ENCODE measurements around the gene GRID2.

Gene GRID2

GRCh38 chr4:93403571-93403970 is 1099.8 kb downstream of the GRID2 start:
- no peak for DNase-seq (ENCODE audit: low read depth, low spot score)

- DNase-seq (ENCODE audit: low read depth, low spot score) = no peak
These were observed 1103.9 kb downstream of the GRID2 start for GRCh38 chr4:93407493-93408275.

GRCh38 chr4:93409035-93409434 is 1105.3 kb downstream of the GRID2 start:
- no peak for DNase-seq (ENCODE audit: low read depth, low spot score)

GRCh38 chr4:93414041-93414550 is 1110.3 kb downstream of the GRID2 start:
- DNase-seq (ENCODE audit: low read depth, low spot score) = no peak

GRCh38 chr4:93416344-93417128 is 1112.8 kb downstream of the GRID2 start:
- no peak for DNase-seq (ENCODE audit: low read depth, low spot score)

- DNase-seq (ENCODE audit: low read depth, low spot score) = no peak
These were observed 1127.6 kb downstream of the GRID2 start for GRCh38 chr4:93431371-93431770.

- no peak for DNase-seq (ENCODE audit: low read depth, low spot score)
These were observed 1130.1 kb downstream of the GRID2 start for GRCh38 chr4:93433840-93434239.

GRCh38 chr4:93436000-93436626 is 1132.3 kb downstream of the GRID2 start:
- DNase-seq (ENCODE audit: low read depth, low spot score) = no peak

- DNase-seq (ENCODE audit: low read depth, low spot score) = no peak
These were observed 1134.2 kb downstream of the GRID2 start for GRCh38 chr4:93437991-93438390.

GRCh38 chr4:93444860-93445259 is 1141.1 kb downstream of the GRID2 start:
- no peak for DNase-seq (ENCODE audit: low read depth, low spot score)

GRCh38 chr4:93446038-93446437 is 1142.3 kb downstream of the GRID2 start:
- DNase-seq (ENCODE audit: low read depth, low spot score) = no peak

- no peak for DNase-seq (ENCODE audit: low read depth, low spot score)
These were observed 1145.0 kb downstream of the GRID2 start for GRCh38 chr4:93448691-93449293.

GRCh38 chr4:93451954-93452353 is 1148.2 kb downstream of the GRID2 start:
- DNase-seq (ENCODE audit: low read depth, low spot score) = no peak

GRCh38 chr4:93461541-93461940 is 1157.8 kb downstream of the GRID2 start:
- no peak for DNase-seq (ENCODE audit: low read depth, low spot score)

GRCh38 chr4:93466446-93466845 is 1162.7 kb downstream of the GRID2 start:
- no peak for DNase-seq (ENCODE audit: low read depth, low spot score)

GRCh38 chr4:93467484-93468155 is 1163.9 kb downstream of the GRID2 start:
- no peak for DNase-seq (ENCODE audit: low read depth, low spot score)

GRCh38 chr4:93469560-93469959 is 1165.8 kb downstream of the GRID2 start:
- no peak for DNase-seq (ENCODE audit: low read depth, low spot score)

GRCh38 chr4:93475730-93476129 is 1172.0 kb downstream of the GRID2 start:
- no peak for DNase-seq (ENCODE audit: low read depth, low spot score)

GRCh38 chr4:93478805-93479204 is 1175.0 kb downstream of the GRID2 start:
- no peak for DNase-seq (ENCODE audit: low read depth, low spot score)

GRCh38 chr4:93480452-93480851 is 1176.7 kb downstream of the GRID2 start:
- no peak for DNase-seq (ENCODE audit: low read depth, low spot score)

GRCh38 chr4:93495346-93495745 is 1191.6 kb downstream of the GRID2 start:
- no peak for DNase-seq (ENCODE audit: low read depth, low spot score)
